Hepatocyte (in vitro differentiated cells): ENCODE results near the gene PRKAR1B. TPM values are rescaled to one million over a fixed set of nuclear protein-coding genes. Genes with fewer than 3 reads are reported as not detected.

ENCODE experiments used
- DNase-seq: peaks from one replicate; pipeline ENCODE4 v3.0.0-alpha.2; 2016; ENCODE audit warnings: low spot score
- H2AFZ ChIP-seq: fragments of 200-600 bp; sonication (generic); 2 replicates; pipeline ENCODE4 v1.6.0; 2016; ENCODE audit warnings: antibody characterized with exemption, mild to moderate bottlenecking
- H3K27ac ChIP-seq: fragments of 200-600 bp; sonication (generic); 2 replicates; pipeline ENCODE4 v1.5.1; 2016; ENCODE audit warnings: mild to moderate bottlenecking
- H3K27me3 ChIP-seq: fragments of 200-600 bp; sonication (generic); 2 replicates; pipeline ENCODE4 v1.6.1; 2016
- H3K36me3 ChIP-seq: fragments of 200-600 bp; sonication (generic); replicated peaks from 2 replicates; pipeline ENCODE4 v1.5.1; 2016; ENCODE audit warnings: low read depth; ENCODE audit not compliant: insufficient read depth
- H3K4me1 ChIP-seq: fragments of 200-600 bp; sonication (generic); 2 replicates; pipeline ENCODE4 v1.5.1; 2016; ENCODE audit warnings: mild to moderate bottlenecking, moderate library complexity; ENCODE audit not compliant: insufficient read depth
- H3K4me2 ChIP-seq: fragments of 200-600 bp; sonication (generic); 2 replicates; pipeline ENCODE4 v1.6.0; 2016
- H3K4me3 ChIP-seq: fragments of 200-600 bp; sonication (generic); 2 replicates; pipeline ENCODE4 v1.5.1; 2016; ENCODE audit warnings: mild to moderate bottlenecking
- H3K79me2 ChIP-seq: fragments of 200-600 bp; sonication (generic); 2 replicates; pipeline ENCODE4 v1.6.0; 2017; ENCODE audit warnings: mild to moderate bottlenecking
- H3K9me2 ChIP-seq: fragments of 200-600 bp; sonication (generic); replicated peaks from 2 replicates; pipeline ENCODE4 v1.6.0; 2017; ENCODE audit warnings: mild to moderate bottlenecking; ENCODE audit not compliant: insufficient read depth
- H3K9me3 ChIP-seq: fragments of 200-600 bp; sonication (generic); 2 replicates; pipeline ENCODE4 v1.5.1; 2016; ENCODE audit warnings: low read depth, mild to moderate bottlenecking
- H4K20me1 ChIP-seq: fragments of 200-600 bp; sonication (generic); 2 replicates; pipeline ENCODE4 v1.6.0; 2016; ENCODE audit warnings: mild to moderate bottlenecking; ENCODE audit not compliant: insufficient read depth, poor library complexity, severe bottlenecking
- EZH2 ChIP-seq: fragments of 200-600 bp; sonication (generic); IDR thresholded peaks from 2 replicates; pipeline ENCODE4 v1.6.1; 2016; ENCODE audit warnings: antibody characterized with exemption, mild to moderate bottlenecking, borderline replicate concordance
- EZH2phosphoT487 ChIP-seq: fragments of 200-600 bp; sonication (generic); IDR thresholded peaks from one replicate; pipeline ENCODE4 v1.6.1; 2018; ENCODE audit warnings: antibody characterized with exemption, mild to moderate bottlenecking, low read depth, moderate library complexity; ENCODE audit not compliant: unreplicated experiment, severe bottlenecking
- WGBS: methylation state at CpG from one replicate; pipeline ENCODE4 v1.1.6; 2016; ENCODE audit warnings: low lambda C conversion rate; ENCODE audit errors: missing lambda C conversion rate; 5-methylcytosine and 5-hydroxymethylcytosine counted together
- polyA plus RNA-seq: library from polyadenylated mRNA; unstranded; fragments of >200 nt; fragmentation: Nextera tagmentation; extraction: Ambion mirVana; gene quantifications from 2 replicates; pipeline ENCODE4 v1.2.1, GENCODE V29; 2016
- total RNA-seq: library from RNA; depleted of rRNA; stranded (reverse); fragments of >200 nt; gene quantifications from 2 replicates; pipeline ENCODE4 v1.2.3, GENCODE V29; 2014
- TF ChIP-seq, protein P1 (sequence below): fragments of 200-600 bp; sonication (generic); IDR thresholded peaks from 2 replicates; pipeline ENCODE4 v1.5.1; 2016; ENCODE audit warnings: antibody characterized with exemption, mild to moderate bottlenecking; ENCODE audit not compliant: poor library complexity

PRKAR1B gene
- total and polyA plus RNA-seq, 2 experiments from 2014 or later: 16.6 to 28.7 TPM

DNA sequence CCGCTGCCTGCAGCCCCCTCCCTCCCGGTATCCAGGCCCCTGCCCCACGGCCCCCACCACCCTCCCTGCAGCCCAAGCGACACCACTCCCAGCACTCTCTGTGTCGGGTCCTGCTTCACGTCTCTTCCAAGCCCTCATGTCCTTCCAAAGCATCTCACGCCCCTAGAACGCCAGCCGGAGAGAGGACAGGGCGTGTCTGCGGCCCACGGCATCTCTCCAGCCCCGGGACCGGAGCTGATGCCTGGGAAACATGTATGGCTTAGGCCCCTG lies 156.3 kb downstream of the PRKAR1B start:
- Histone ChIP-seq H2AFZ (no peak overlapping the region), H3K4me2 (no peak overlapping the region), H3K36me3 (no peaks in the 10 kb centered on the region), H3K27me3 (no peaks in the 10 kb centered on the region), H3K4me1 (no peaks in the 10 kb centered on the region), H3K9me3 (no peaks in the 10 kb centered on the region), H4K20me1 (no peaks in the 10 kb centered on the region), H3K27ac (no peak overlapping the region), H3K9me2 (no peaks in the 10 kb centered on the region), H3K79me2 (no peaks in the 10 kb centered on the region), H3K4me3 (no peak overlapping the region)
- TF ChIP-seq EZH2phosphoT487 (no peak), EZH2 (no peak)
- TF ChIP-seq, protein P1, sequence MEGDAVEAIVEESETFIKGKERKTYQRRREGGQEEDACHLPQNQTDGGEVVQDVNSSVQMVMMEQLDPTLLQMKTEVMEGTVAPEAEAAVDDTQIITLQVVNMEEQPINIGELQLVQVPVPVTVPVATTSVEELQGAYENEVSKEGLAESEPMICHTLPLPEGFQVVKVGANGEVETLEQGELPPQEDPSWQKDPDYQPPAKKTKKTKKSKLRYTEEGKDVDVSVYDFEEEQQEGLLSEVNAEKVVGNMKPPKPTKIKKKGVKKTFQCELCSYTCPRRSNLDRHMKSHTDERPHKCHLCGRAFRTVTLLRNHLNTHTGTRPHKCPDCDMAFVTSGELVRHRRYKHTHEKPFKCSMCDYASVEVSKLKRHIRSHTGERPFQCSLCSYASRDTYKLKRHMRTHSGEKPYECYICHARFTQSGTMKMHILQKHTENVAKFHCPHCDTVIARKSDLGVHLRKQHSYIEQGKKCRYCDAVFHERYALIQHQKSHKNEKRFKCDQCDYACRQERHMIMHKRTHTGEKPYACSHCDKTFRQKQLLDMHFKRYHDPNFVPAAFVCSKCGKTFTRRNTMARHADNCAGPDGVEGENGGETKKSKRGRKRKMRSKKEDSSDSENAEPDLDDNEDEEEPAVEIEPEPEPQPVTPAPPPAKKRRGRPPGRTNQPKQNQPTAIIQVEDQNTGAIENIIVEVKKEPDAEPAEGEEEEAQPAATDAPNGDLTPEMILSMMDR: no peak
- 87% methylated on average over 10 of the region's 14 CpGs for WGBS
- no peak for DNase-seq

DNA sequence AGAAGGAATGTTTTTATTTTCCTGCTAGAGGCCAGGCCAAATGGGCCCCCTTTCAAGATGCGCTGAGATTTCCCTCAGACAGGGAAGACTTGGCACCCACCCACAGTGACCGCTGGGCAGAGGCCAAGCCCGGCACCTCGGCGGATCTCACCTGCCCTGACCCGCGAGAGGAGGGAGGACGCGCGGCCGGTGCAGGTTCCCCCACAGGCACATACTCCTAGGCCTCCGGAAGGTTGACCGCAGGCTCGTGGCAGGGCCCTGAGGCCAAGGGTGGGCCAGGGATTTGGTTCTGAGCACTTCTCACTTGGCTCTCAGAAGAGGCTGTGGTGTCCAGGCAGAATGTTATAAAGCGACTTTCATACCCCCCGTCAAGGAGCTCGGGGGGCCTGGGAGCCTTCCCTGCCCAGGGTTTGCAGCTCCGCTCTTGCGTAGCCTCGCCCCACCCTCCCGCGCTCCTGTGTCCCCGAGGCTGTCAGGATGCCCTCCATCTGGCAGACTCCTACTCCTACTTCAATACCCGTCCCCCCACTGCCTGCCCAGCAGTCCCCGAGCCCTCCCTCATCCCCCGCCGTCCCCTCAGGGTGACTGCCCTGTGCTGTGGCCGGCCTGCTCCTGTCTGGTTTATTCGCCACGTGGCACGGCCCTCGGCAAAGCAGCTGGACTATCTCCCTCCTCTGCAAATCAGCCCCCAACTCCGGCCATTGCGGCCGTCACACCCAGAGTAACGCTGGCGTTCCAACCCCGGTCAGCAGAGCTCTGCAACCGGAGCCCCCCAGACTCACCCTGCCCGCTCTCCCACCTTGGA lies 156.9 kb downstream of the PRKAR1B start:
- Histone ChIP-seq H3K27ac (no peak overlapping the region), H3K27me3 (no peaks in the 10 kb centered on the region), H3K9me2 (no peaks in the 10 kb centered on the region), H3K4me1 (no peaks in the 10 kb centered on the region), H3K79me2 (no peaks in the 10 kb centered on the region), H2AFZ (no peak overlapping the region), H3K4me2 (no peak overlapping the region), H3K36me3 (no peaks in the 10 kb centered on the region), H3K4me3 (no peak overlapping the region), H3K9me3 (no peaks in the 10 kb centered on the region), H4K20me1 (no peaks in the 10 kb centered on the region)
- TF ChIP-seq, protein P1: no peak
- no peak for TF ChIP-seq EZH2phosphoT487
- no peak for TF ChIP-seq EZH2
- DNase-seq: no peak
- 98% methylated on average over 17 of the region's 40 CpGs for WGBS

DNA sequence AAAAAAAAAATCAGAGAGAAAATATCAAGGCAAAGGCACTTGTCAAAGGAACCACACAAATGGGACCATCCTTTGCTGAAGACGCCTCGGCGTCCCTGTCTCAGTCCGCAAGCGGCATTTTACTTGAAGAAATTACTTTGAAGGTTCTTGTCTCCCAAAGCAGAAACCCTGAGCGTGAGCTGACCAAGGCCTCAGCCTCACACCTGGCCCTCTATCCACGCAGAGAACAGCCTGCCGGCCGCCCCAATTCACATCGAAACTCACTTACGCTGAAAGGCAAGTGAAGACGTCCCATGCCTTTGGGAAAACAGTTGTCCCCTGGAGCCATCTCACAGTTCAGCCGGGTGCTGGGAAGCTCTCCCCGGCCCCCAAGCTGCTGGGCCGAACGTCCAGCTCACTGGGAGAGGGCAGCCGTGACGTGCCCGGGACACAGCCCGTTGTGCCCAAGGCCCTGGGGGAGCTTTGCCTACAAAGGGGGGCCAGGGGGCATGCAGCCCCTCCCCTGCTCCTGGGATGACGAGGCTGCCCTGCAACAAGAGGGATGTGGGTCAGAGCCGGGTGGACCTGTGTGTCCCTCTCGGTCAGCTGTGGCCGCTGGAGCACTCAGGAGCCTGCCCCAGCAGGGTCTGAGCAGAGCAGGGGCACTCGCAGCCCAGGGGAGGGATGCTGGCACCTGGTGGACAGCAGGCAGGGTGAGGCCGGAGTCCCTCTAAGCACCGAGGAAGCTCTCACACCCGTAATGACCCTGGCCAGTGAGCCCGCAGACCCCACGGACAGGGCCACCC lies 157.8 kb downstream of the PRKAR1B start:
- Histone ChIP-seq H3K36me3 (no peaks in the 10 kb centered on the region), H3K79me2 (no peaks in the 10 kb centered on the region), H3K27me3 (no peaks in the 10 kb centered on the region), H3K27ac (no peak overlapping the region), H2AFZ (no peak overlapping the region), H3K4me1 (no peaks in the 10 kb centered on the region), H3K9me3 (no peaks in the 10 kb centered on the region), H4K20me1 (no peaks in the 10 kb centered on the region), H3K4me3 (no peak overlapping the region), H3K9me2 (no peaks in the 10 kb centered on the region), H3K4me2 (no peak overlapping the region)
- TF ChIP-seq EZH2phosphoT487 (no peak), EZH2 (no peak)
- TF ChIP-seq, protein P1: no peak
- 92% methylated on average over 30 of the region's 30 CpGs for WGBS
- DNase-seq: no peak
